Measurements from ENCODE around the gene OSBPL9.
"Not testable (repeated sequence)": the region's sequence is repeated elsewhere in the genome, so short reads cannot be mapped to it uniquely, and the experiment has no call there.

Gene OSBPL9

GRCh38 chr1:51638350-51638749 lies 21.5 kb downstream of the OSBPL9 start:
- no peak for DNase-seq

- no peak for DNase-seq
These were observed 22.8 kb downstream of the OSBPL9 start for GRCh38 chr1:51639694-51640093.

GRCh38 chr1:51641096-51641495 lies 24.2 kb downstream of the OSBPL9 start:
- DNase-seq, result no peak

- no peak for DNase-seq
These were observed 25.8 kb downstream of the OSBPL9 start for GRCh38 chr1:51642739-51643142.

GRCh38 chr1:51643362-51643761 lies 26.5 kb downstream of the OSBPL9 start:
- no peak for DNase-seq

GRCh38 chr1:51644020-51644419 lies 27.1 kb downstream of the OSBPL9 start:
- DNase-seq, result no peak

GRCh38 chr1:51644533-51645197 lies 27.8 kb downstream of the OSBPL9 start:
- DNase-seq, result no peak

GRCh38 chr1:51646592-51646991 lies 29.7 kb downstream of the OSBPL9 start:
- DNase-seq, result not testable (repeated sequence)

- DNase-seq, result no peak
These were observed 31.6 kb downstream of the OSBPL9 start for GRCh38 chr1:51648180-51649109.

- DNase-seq, result no peak
These were observed 32.8 kb downstream of the OSBPL9 start for GRCh38 chr1:51649593-51650091.

- DNase-seq, result no peak
These were observed 33.3 kb downstream of the OSBPL9 start for GRCh38 chr1:51650198-51650597.

- DNase-seq, result no peak
These were observed 34.7 kb downstream of the OSBPL9 start for GRCh38 chr1:51651552-51651942.

- no peak for DNase-seq
These were observed 35.7 kb downstream of the OSBPL9 start for GRCh38 chr1:51652599-51652998.

- DNase-seq, result no peak
These were observed 36.2 kb downstream of the OSBPL9 start for GRCh38 chr1:51653127-51653526.

GRCh38 chr1:51654000-51654399 lies 37.1 kb downstream of the OSBPL9 start:
- no peak for DNase-seq

- DNase-seq, result no peak
These were observed 39.5 kb downstream of the OSBPL9 start for GRCh38 chr1:51656374-51656773.

GRCh38 chr1:51660580-51660979 lies 43.7 kb downstream of the OSBPL9 start:
- DNase-seq, result no peak

GRCh38 chr1:51661081-51661518 lies 44.2 kb downstream of the OSBPL9 start:
- no peak for DNase-seq

GRCh38 chr1:51663105-51663504 lies 46.2 kb downstream of the OSBPL9 start:
- no peak for DNase-seq

- DNase-seq, result no peak
These were observed 46.8 kb downstream of the OSBPL9 start for GRCh38 chr1:51663721-51664120.

GRCh38 chr1:51664421-51665240 lies 47.7 kb downstream of the OSBPL9 start:
- DNase-seq, result no peak

GRCh38 chr1:51666478-51666877 lies 49.6 kb downstream of the OSBPL9 start:
- no peak for DNase-seq

GRCh38 chr1:51667561-51667960 lies 50.7 kb downstream of the OSBPL9 start:
- no peak for DNase-seq
